KOPT-K1 (cell line): ENCODE data around the gene CPM.
"Not testable (repeated sequence)": the region's sequence is repeated elsewhere in the genome, so short reads cannot be mapped to it uniquely, and the experiment has no call there.

Experiments
- H3K27ac ChIP-seq: fragments of 200-600 bp; sonication (generic); 2 replicates; pipeline ENCODE4 v1.5.1; 2016; ENCODE audit warnings: antibody characterized with exemption, mild to moderate bottlenecking, low read depth, low read length; ENCODE audit not compliant: poor library complexity, severe bottlenecking
- H3K36me3 ChIP-seq: fragments of 200-600 bp; sonication (generic); 2 replicates; pipeline ENCODE4 v1.5.1; 2017; ENCODE audit warnings: antibody characterized with exemption, mild to moderate bottlenecking, low read length, moderate library complexity; ENCODE audit not compliant: insufficient read depth
- H3K9me3 ChIP-seq: fragments of 200-600 bp; sonication (generic); 2 replicates; pipeline ENCODE4 v1.5.1; 2017; ENCODE audit warnings: antibody characterized with exemption, low read length, mild to moderate bottlenecking; ENCODE audit not compliant: insufficient read depth, poor library complexity, severe bottlenecking

The CPM gene

GRCh38 chr12:68844788-68845695 is 87.9 kb downstream of the CPM start:
- Histone ChIP-seq H3K9me3 (no peaks in the 10 kb centered on the region), H3K27ac (no peak overlapping the region), H3K36me3 (peaks cover 55% of the 10 kb centered on the region)

GRCh38 chr12:68844318-68844745 is 88.6 kb downstream of the CPM start:
- Histone ChIP-seq H3K36me3 (peaks cover 62% of the 10 kb centered on the region), H3K9me3 (no peaks in the 10 kb centered on the region), H3K27ac (no peak overlapping the region)

- Histone ChIP-seq H3K36me3 (peaks cover 76% of the 10 kb centered on the region), H3K9me3 (no peaks in the 10 kb centered on the region), H3K27ac (no peak overlapping the region)
These were observed 90.0 kb downstream of the CPM start for GRCh38 chr12:68842784-68843567.

- no peaks in the 10 kb centered on the region for H3K9me3 ChIP-seq
- peaks cover 84% of the 10 kb centered on the region for H3K36me3 ChIP-seq
- no peak overlapping the region for H3K27ac ChIP-seq
These were observed 90.8 kb downstream of the CPM start for GRCh38 chr12:68842123-68842522.

GRCh38 chr12:68841717-68842116 is 91.3 kb downstream of the CPM start:
- Histone ChIP-seq H3K9me3 (no peaks in the 10 kb centered on the region), H3K36me3 (peaks cover 89% of the 10 kb centered on the region), H3K27ac (no peak overlapping the region)

GRCh38 chr12:68841175-68841574 is 91.8 kb downstream of the CPM start:
- not testable (repeated sequence) for H3K9me3 ChIP-seq, H3K27ac ChIP-seq
- peaks cover 94% of the 10 kb centered on the region for H3K36me3 ChIP-seq

DNA sequence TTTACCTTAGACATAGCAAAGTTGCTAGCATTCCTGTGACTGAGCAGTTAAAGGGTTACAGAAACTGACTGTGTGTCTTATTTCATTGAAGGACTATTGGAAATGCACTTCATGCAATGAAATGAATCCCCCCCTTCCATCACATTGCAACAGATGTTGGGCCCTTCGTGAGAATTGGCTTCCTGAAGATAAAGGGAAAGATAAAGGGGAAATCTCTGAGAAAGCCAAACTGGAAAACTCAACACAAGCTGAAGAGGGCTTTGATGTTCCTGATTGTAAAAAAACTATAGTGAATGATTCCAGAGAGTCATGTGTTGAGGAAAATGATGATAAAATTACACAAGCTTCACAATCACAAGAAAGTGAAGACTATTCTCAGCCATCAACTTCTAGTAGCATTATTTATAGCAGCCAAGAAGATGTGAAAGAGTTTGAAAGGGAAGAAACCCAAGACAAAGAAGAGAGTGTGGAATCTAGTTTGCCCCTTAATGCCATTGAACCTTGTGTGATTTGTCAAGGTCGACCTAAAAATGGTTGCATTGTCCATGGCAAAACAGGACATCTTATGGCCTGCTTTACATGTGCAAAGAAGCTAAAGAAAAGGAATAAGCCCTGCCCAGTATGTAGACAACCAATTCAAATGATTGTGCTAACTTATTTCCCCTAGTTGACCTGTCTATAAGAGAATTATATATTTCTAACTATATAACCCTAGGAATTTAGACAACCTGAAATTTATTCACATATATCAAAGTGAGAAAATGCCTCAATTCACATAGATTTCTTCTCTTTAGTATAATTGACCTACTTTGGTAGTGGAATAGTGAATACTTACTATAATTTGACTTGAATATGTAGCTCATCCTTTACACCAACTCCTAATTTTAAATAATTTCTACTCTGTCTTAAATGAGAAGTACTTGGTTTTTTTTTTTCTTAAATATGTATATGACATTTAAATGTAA is 93.5 kb downstream of the CPM start:
- H3K9me3 ChIP-seq = no peaks in the 10 kb centered on the region
- H3K36me3 ChIP-seq = peaks cover 100% of the 10 kb centered on the region
- H3K27ac ChIP-seq = no peak overlapping the region

GRCh38 chr12:68838046-68838886 is 94.7 kb downstream of the CPM start:
- peaks cover 100% of the 10 kb centered on the region for H3K36me3 ChIP-seq
- H3K27ac ChIP-seq = no peak overlapping the region
- no peaks in the 10 kb centered on the region for H3K9me3 ChIP-seq

DNA sequence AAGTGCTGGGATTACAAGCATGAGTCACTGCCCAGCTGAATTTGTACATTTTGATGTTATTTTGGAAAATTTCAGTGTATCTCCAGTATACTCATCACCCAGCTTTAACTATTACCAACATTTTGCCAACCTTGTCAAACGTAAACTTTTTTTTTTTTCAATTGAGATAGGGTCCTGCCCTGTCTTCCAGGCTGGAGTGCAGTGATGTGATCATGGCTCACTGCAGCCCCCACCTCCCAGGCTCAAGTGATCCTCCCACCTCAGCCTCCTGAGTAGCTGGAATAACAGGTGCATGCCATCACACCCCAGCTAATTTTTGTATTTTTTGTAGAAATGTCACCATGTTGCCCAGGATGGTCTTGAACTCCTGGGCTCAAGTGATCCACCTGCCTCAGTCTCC is 95.8 kb downstream of the CPM start:
- no peaks in the 10 kb centered on the region for H3K9me3 ChIP-seq
- no peak overlapping the region for H3K27ac ChIP-seq
- H3K36me3 ChIP-seq = peaks cover 95% of the 10 kb centered on the region

DNA sequence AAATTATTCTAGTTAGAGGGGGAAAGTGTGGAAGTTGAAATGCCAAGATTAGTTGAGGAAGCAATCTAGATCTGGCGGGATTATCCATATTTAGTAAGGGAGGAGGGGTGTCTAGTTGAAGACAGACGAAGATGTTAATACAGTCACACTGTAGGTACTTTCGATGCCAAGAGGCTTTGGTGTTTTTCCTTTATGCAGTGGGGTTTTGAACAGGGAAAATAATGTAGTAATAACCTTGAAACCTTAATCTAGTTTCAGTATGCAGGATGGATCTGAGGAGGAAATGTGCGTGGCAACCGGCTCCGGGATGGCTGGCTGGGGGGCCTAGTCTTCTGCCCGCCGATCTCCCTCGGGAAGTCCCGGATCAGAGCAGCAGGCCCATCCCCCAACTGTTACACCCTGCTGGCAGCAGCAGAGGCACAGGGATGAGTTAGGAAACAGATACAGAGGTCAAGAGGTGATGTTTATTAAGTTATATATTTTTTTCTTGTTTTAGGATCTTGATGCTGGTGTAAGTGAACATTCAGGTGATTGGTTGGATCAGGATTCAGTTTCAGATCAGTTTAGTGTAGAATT is 97.5 kb downstream of the CPM start:
- H3K36me3 ChIP-seq = peaks cover 95% of the 10 kb centered on the region
- no peaks in the 10 kb centered on the region for H3K9me3 ChIP-seq
- no peak overlapping the region for H3K27ac ChIP-seq

GRCh38 chr12:68833508-68833907 is 99.5 kb downstream of the CPM start:
- Histone ChIP-seq H3K36me3 (peaks cover 95% of the 10 kb centered on the region), H3K9me3 (no peaks in the 10 kb centered on the region), H3K27ac (no peak overlapping the region)

GRCh38 chr12:68832504-68832867 is 100.5 kb downstream of the CPM start:
- Histone ChIP-seq H3K9me3 (no peaks in the 10 kb centered on the region), H3K36me3 (peaks cover 95% of the 10 kb centered on the region), H3K27ac (no peak overlapping the region)

DNA sequence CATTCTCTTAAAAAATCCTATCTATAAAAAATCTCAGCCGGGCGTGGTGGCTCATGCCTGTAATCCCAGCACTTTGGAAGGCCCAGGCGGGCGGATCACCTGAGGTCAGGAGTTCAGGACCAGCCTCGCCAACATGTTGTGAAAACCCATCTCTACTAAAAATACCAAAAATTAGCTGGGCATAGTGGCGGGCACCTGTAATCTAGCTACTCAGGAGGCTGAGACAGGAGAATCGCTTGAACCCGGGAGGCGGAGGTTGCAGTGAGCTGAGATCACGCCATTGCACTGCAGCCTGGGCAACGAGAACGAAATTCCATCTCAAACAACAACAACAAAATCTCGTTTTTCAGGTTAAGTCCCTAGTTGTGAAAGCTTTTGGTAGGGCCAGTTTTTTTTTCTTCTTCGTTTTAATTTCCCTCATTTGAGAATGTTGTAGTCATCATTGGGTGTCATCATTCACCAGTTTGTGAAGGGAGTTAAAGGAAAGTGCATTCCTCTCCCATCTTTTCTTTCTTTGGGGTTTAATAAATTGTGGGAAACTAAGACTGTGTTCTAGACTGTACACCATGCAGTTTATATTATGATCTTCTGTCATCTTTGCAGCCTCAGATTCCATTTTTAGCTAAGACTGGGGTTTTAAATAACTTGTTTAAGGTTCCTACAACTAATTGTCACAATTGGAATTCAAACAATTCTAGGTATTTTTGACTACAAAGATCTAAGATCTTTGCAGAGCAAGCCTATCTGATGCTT is 101.0 kb downstream of the CPM start:
- Histone ChIP-seq H3K9me3 (no peaks in the 10 kb centered on the region), H3K36me3 (peaks cover 95% of the 10 kb centered on the region), H3K27ac (no peak overlapping the region)
